ENCODE results near the gene FOXN1.
A peak's percentile ranks its signal among the peaks of the same experiment; 100 is the strongest.
"Not testable (repeated sequence)": the region's sequence is repeated elsewhere in the genome, so short reads cannot be mapped to it uniquely, and the experiment has no call there.

Gene FOXN1

GRCh38 chr17:28575126-28575795 is 69.1 kb downstream of the FOXN1 start:
- H3K36me3 ChIP-seq (ENCODE audit: low read length), result no peaks in the 10 kb centered on the region
- peak overlapping the region; percentile 58 for H3K4me2 ChIP-seq (ENCODE audit: low read depth, low read length, poor library complexity, severe bottlenecking)
- peaks cover 24% of the 10 kb centered on the region for H3F3A ChIP-seq (ENCODE audit: insufficient read depth)
- H3K4me3 ChIP-seq (ENCODE audit: insufficient read depth, low read length, poor library complexity, severe bottlenecking), result no peak overlapping the region
- H2AFZ ChIP-seq (ENCODE audit: low read depth, low read length, severe bottlenecking), result no peak overlapping the region
- H3K9me2 ChIP-seq (replicated peaks; ENCODE audit: insufficient read depth, low read length), result no peaks in the 10 kb centered on the region
- H3K9ac ChIP-seq (ENCODE audit: low read length), result 0 out of 2 replicates have a peak overlapping the region, but pooled peaks have one; percentile 27
- H3K27ac ChIP-seq (ENCODE audit: low read depth, low read length), result no peak overlapping the region
- H3K9me3 ChIP-seq (ENCODE audit: insufficient read depth, low read length), result no peaks in the 10 kb centered on the region
- TF ChIP-seq EZH2phosphoT487 (conservative IDR thresholded peaks at IDR 0.05; ENCODE audit: low read length) (no peak), CTCF (IDR thresholded peaks at IDR 0.05; ENCODE audit: insufficient read depth, low read length, poor library complexity, severe bottlenecking) (no peak)
- H3K27me3 ChIP-seq (ENCODE audit: low read length), result no peaks in the 10 kb centered on the region
- H3K79me2 ChIP-seq (ENCODE audit: insufficient read depth, low read length), result no peaks in the 10 kb centered on the region
- H4K20me1 ChIP-seq (ENCODE audit: low read depth, low read length), result no peaks in the 10 kb centered on the region

DNA sequence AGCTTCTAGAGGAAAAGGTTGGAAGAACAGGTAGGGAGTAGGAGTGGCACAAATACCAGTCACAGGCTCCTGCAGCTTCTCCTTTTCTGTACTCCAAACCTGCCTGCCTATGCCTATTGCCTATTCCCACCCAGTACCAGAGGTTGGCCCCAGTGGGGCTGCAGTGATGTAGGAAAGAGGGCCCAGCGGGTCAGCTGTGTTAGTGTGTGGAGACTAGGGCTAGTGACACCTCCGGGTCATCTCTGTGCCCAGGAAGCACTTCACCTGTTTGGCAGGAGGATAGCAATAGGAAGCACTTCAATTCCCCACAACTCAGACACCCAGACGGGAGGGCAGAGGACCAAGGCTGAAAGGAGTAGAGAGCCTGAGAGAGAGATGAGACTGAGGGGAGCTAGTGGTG is 69.9 kb downstream of the FOXN1 start:
- not testable (repeated sequence) for H4K20me1 ChIP-seq (ENCODE audit: low read depth, low read length); H3K36me3 ChIP-seq (ENCODE audit: low read length); H3K9me3 ChIP-seq (ENCODE audit: insufficient read depth, low read length); H3K27me3 ChIP-seq (ENCODE audit: low read length); H3K79me2 ChIP-seq (ENCODE audit: insufficient read depth, low read length); H3K27ac ChIP-seq (ENCODE audit: low read depth, low read length); H2AFZ ChIP-seq (ENCODE audit: low read depth, low read length, severe bottlenecking); H3K9me2 ChIP-seq (replicated peaks; ENCODE audit: insufficient read depth, low read length); H3K4me3 ChIP-seq (ENCODE audit: insufficient read depth, low read length, poor library complexity, severe bottlenecking)
- H3F3A ChIP-seq (ENCODE audit: insufficient read depth), result peaks cover 23% of the 10 kb centered on the region
- H3K4me2 ChIP-seq (ENCODE audit: low read depth, low read length, poor library complexity, severe bottlenecking), result peak overlapping the region; percentile 58
- peak overlapping the region; percentile 27; the same call in 1 of the 2 replicates for H3K9ac ChIP-seq (ENCODE audit: low read length)

DNA sequence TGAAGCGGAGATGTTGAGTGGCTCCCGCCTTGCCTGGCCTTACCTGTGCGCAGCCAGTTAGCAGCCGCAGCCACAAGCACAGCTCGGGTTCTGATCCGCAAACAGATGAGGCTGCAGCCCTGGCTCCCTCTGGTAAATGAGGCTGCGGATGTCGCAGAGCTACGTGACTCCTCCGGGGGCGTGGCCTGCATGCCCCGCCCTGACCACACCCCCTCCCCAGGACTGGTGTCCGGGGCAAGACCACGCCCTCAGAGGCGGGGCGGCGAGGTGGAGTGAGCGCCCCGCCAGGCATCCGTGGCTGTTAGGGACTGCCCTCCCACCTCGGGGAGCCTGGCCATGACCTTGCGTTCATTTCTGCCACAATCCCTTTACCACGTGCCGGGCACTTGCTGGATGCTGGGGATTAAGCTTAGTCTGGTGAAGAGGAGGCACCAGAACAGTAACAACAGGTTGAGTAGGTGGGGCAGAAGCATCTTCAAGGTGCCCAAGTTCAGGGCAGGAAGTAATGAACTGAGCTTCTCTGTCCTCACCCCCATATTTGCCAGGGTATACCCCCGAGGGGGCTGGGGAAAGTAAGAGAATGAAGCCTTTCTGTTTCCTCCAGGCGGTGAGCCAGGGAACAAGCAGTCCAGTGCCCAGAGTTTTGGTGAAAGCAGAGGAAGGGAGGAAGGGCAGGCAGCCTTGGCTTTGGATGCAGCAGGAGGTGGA is 70.8 kb downstream of the FOXN1 start, which contains the start of gene ALDOC:
Gene ALDOC (minus strand): TSS at position 138 of the 708 bp plus-strand sequence. CDS start 1,363 bp downstream, outside the sequence.
- H3K36me3 ChIP-seq (ENCODE audit: low read length), result peaks cover 1% of the 10 kb centered on the region; the same call in 1 of the 2 replicates
- H3K79me2 ChIP-seq (ENCODE audit: insufficient read depth, low read length), result no peaks in the 10 kb centered on the region
- no peak within 1 kb of the TSS for H2AFZ ChIP-seq (ENCODE audit: low read depth, low read length, severe bottlenecking)
- H3K4me2 ChIP-seq (ENCODE audit: low read depth, low read length, poor library complexity, severe bottlenecking), result peak within 1 kb of the TSS; percentile 58
- H4K20me1 ChIP-seq (ENCODE audit: low read depth, low read length), result no peaks in the 10 kb centered on the region
- no peaks in the 10 kb centered on the region for H3K9me3 ChIP-seq (ENCODE audit: insufficient read depth, low read length)
- no peaks in the 10 kb centered on the region for H3K27me3 ChIP-seq (ENCODE audit: low read length)
- peak within 1 kb of the TSS; percentile 30; the same call in 1 of the 2 replicates for H3K9ac ChIP-seq (ENCODE audit: low read length)
- TF ChIP-seq EZH2phosphoT487 (conservative IDR thresholded peaks at IDR 0.05; ENCODE audit: low read length) (no peak), CTCF (IDR thresholded peaks at IDR 0.05; ENCODE audit: insufficient read depth, low read length, poor library complexity, severe bottlenecking) (no peak)
- H3K4me3 ChIP-seq (ENCODE audit: insufficient read depth, low read length, poor library complexity, severe bottlenecking), result no peak within 1 kb of the TSS
- H3F3A ChIP-seq (ENCODE audit: insufficient read depth), result peaks cover 22% of the 10 kb centered on the region
- peak within 1 kb of the TSS; percentile 60 for H3K27ac ChIP-seq (ENCODE audit: low read depth, low read length)
- H3K9me2 ChIP-seq (replicated peaks; ENCODE audit: insufficient read depth, low read length), result no peaks in the 10 kb centered on the region

DNA sequence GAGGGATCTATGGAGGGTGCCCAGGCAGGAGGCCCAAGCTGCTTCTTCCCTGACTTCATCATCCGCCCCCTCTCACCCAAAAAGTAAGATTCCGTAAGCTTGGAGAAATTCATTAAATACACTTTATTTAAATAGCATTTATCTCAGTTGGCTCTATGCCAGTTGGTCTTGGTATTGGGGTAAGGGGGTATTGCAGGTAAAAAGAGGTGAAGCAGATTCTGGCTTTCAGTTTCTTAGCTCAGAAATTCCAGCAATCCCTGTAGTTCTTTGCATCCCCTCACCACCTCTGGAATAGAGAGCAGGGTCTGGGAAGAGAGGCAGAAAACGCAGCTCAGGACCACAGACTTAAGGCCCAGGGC is 71.3 kb downstream of the FOXN1 start:
- Histone ChIP-seq H3K79me2 (ENCODE audit: insufficient read depth, low read length) (no peaks in the 10 kb centered on the region), H3F3A (ENCODE audit: insufficient read depth) (peaks cover 19% of the 10 kb centered on the region), H4K20me1 (ENCODE audit: low read depth, low read length) (no peaks in the 10 kb centered on the region), H3K9me2 (replicated peaks; ENCODE audit: insufficient read depth, low read length) (no peaks in the 10 kb centered on the region), H3K9ac (ENCODE audit: low read length) (peak overlapping the region; percentile 30; the same call in 1 of the 2 replicates), H3K9me3 (ENCODE audit: insufficient read depth, low read length) (no peaks in the 10 kb centered on the region), H3K4me3 (ENCODE audit: insufficient read depth, low read length, poor library complexity, severe bottlenecking) (no peak overlapping the region), H3K4me2 (ENCODE audit: low read depth, low read length, poor library complexity, severe bottlenecking) (peak overlapping the region; percentile 34), H3K27ac (ENCODE audit: low read depth, low read length) (peak overlapping the region; percentile 60), H3K27me3 (ENCODE audit: low read length) (no peaks in the 10 kb centered on the region), H2AFZ (ENCODE audit: low read depth, low read length, severe bottlenecking) (no peak overlapping the region), H3K36me3 (ENCODE audit: low read length) (peaks cover 6% of the 10 kb centered on the region)
- TF ChIP-seq CTCF (IDR thresholded peaks at IDR 0.05; ENCODE audit: insufficient read depth, low read length, poor library complexity, severe bottlenecking), result no peak
- TF ChIP-seq EZH2phosphoT487 (conservative IDR thresholded peaks at IDR 0.05; ENCODE audit: low read length), result no peak
